ENCODE results near the gene EVC. TPM values are rescaled to one million over a fixed set of nuclear protein-coding genes. Genes with fewer than 3 reads are reported as not detected.

The EVC gene
- total and polyA plus RNA-seq, 2 of the 8 experiments (the other 6 are each of a cell fraction or from before 2014, with no cell fraction given): 2.6 to 9.8 TPM

DNA sequence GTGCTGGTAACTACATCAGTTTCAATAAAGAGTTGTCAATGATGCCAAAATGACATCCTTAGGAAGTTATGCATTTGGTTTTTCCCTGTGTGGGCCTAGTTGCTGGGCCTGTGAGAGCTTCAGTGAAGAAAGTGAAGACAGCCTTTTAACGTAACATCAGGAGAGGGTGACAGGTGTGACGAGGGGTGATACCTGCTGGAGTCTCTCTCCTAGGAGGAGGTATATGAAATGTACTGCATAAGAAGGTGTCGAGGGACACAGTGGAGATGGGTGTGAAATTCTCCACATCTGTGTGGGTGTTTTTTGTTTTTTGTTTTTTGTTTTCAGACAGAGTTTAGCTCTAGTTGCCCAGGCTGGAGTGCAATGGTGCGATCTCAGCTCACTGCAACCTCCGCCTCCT, 49.2 kb downstream of the EVC start:
- H3K79me1 ChIP-seq (ENCODE audit: low read depth, low read length): no peaks in the 10 kb centered on the region
- no peak overlapping the region for H3K23ac ChIP-seq (ENCODE audit: insufficient read length)
- no peak overlapping the region for H4K91ac ChIP-seq (replicated peaks; ENCODE audit: insufficient read length, low read length)
- DNase-seq (ENCODE audit: low read depth in 1 of 2, low spot score in 2 of 2): peak in 1 of 2 experiments; percentile 31
- peaks cover 2 to 7% (median 4%) of the 10 kb centered on the region in 4 experiments; a peak in 4 of 8 replicates for H3K36me3 ChIP-seq (ENCODE audit: control insufficient read depth in 2 of 4, insufficient read depth in 4 of 4, low read length in 3 of 4)
- no peak overlapping the region for H2AK5ac ChIP-seq (ENCODE audit: low read depth, low read length)
- no peaks in the 10 kb centered on the region for H3K9me3 ChIP-seq (ENCODE audit: insufficient read depth in 2 of 2, low read depth in 1 of 2, low read length in 1 of 2)
- H3K79me2 ChIP-seq (ENCODE audit: control insufficient read depth in 1 of 2, insufficient read depth in 2 of 2, low read length in 2 of 2): no peaks in the 10 kb centered on the region
- no peaks in the 10 kb centered on the region for H4K20me1 ChIP-seq (replicated peaks in 1 of 2; ENCODE audit: control insufficient read depth in 1 of 2, insufficient read depth in 2 of 2, low read length in 2 of 2)
- no peak overlapping the region for H3K4me3 ChIP-seq (ENCODE audit: extremely low read depth in 1 of 4, insufficient read depth in 2 of 4, low read depth in 3 of 4, low read length in 4 of 4)
- H4K8ac ChIP-seq (ENCODE audit: extremely low read depth, insufficient read depth, low read length): no peak overlapping the region
- no peak overlapping the region for H3K18ac ChIP-seq (ENCODE audit: extremely low read depth, low read length)
- H3K23me2 ChIP-seq (ENCODE audit: low read depth, low read length): no peaks in the 10 kb centered on the region
- peak overlapping the region; percentile 50; the same call in 1 of the 2 replicates for H2BK12ac ChIP-seq (ENCODE audit: low read depth, low read length)
- no peak overlapping the region for H3K4me2 ChIP-seq (ENCODE audit: insufficient read depth in 1 of 2, low read depth in 2 of 2, low read length in 2 of 2)
- 92% methylated on average over 5 of the region's 5 CpGs; no CpG with 5 or more reads in 1 of the 2 experiments for WGBS, 2 experiments (ENCODE audit: extremely low coverage in 1 of 2, insufficient coverage in 1 of 2, insufficient read length in 1 of 2, insufficient replicate concordance in 2 of 2, low coverage in 1 of 2, low lambda C conversion rate in 2 of 2, missing lambda C conversion rate in 1 of 2)
- no peaks in the 10 kb centered on the region; a peak in 1 of 7 replicates for H3K4me1 ChIP-seq (replicated peaks in 1 of 4; ENCODE audit: control insufficient read depth in 3 of 4, insufficient read depth in 4 of 4, low read length in 3 of 4)
- H2BK15ac ChIP-seq (ENCODE audit: low read length): no peak overlapping the region
- no peak overlapping the region for H3K56ac ChIP-seq (replicated peaks; ENCODE audit: insufficient read length, low read depth, low read length)
- H3K14ac ChIP-seq (ENCODE audit: insufficient read length): no peak overlapping the region
- POLR2A ChIA-PET (ENCODE audit: partially characterized antibody): no interaction called here
- H2BK5ac ChIP-seq (ENCODE audit: low read depth, low read length): no peak overlapping the region
- H3K27ac ChIP-seq (ENCODE audit: low read depth, low read length): no peak overlapping the region
- CTCF ChIA-PET (ENCODE audit: partially characterized antibody): interaction anchor here (1.0 kb wide), 1 partner anchor 12 kb away, joined by 3 read pairs; no protein-coding TSS in a partner anchor
- FAIRE-seq: no peak
- H3K4ac ChIP-seq (replicated peaks; ENCODE audit: insufficient read length, low read depth, low read length): no peak overlapping the region
- no peaks in the 10 kb centered on the region for H3K27me3 ChIP-seq (replicated peaks in 1 of 4; ENCODE audit: control insufficient read depth in 3 of 4, extremely low read depth in 1 of 4, insufficient read depth in 3 of 4, low read length in 3 of 4)
- H4K5ac ChIP-seq (ENCODE audit: insufficient read length, low read depth, low read length): no peak overlapping the region
- H2AFZ ChIP-seq (ENCODE audit: low read length): no peak overlapping the region
- H3K9ac ChIP-seq (replicated peaks in 1 of 4; ENCODE audit: extremely low read depth in 1 of 4, low read depth in 3 of 4, low read length in 3 of 4): no peak overlapping the region
- H2BK20ac ChIP-seq (ENCODE audit: low read length): no peak overlapping the region
- no peak overlapping the region for H2BK120ac ChIP-seq (replicated peaks; ENCODE audit: low read depth, low read length)
- TF ChIP-seq YY1 (IDR thresholded peaks at IDR 0.05; ENCODE audit: low read depth, low read length) (no peak), NANOG (IDR thresholded peaks at IDR 0.05; ENCODE audit: insufficient read depth, low read depth, low read length, poor library complexity, severe bottlenecking) (no peak), CBX8 (IDR thresholded peaks at IDR 0.05; ENCODE audit: borderline replicate concordance, low read depth, low read length) (no peak), POLR2A (IDR thresholded peaks at IDR 0.05; ENCODE audit: control extremely low read depth in 1 of 2, low read depth in 2 of 2, low read length in 2 of 2) (no peak), CREB1 (IDR thresholded peaks at IDR 0.05) (no peak), SP1 (IDR thresholded peaks at IDR 0.05; ENCODE audit: low read depth, low read length) (no peak), SP2 (IDR thresholded peaks at IDR 0.05; ENCODE audit: low read length) (no peak), SIN3A (conservative IDR thresholded peaks at IDR 0.05 in 1 of 2, IDR thresholded peaks at IDR 0.05 in 1 of 2; ENCODE audit: low read depth in 1 of 2, low read length in 2 of 2) (no peak), RXRA (IDR thresholded peaks at IDR 0.05; ENCODE audit: insufficient read depth, low read depth, low read length) (no peak)
- TF ChIP-seq, protein P1, sequence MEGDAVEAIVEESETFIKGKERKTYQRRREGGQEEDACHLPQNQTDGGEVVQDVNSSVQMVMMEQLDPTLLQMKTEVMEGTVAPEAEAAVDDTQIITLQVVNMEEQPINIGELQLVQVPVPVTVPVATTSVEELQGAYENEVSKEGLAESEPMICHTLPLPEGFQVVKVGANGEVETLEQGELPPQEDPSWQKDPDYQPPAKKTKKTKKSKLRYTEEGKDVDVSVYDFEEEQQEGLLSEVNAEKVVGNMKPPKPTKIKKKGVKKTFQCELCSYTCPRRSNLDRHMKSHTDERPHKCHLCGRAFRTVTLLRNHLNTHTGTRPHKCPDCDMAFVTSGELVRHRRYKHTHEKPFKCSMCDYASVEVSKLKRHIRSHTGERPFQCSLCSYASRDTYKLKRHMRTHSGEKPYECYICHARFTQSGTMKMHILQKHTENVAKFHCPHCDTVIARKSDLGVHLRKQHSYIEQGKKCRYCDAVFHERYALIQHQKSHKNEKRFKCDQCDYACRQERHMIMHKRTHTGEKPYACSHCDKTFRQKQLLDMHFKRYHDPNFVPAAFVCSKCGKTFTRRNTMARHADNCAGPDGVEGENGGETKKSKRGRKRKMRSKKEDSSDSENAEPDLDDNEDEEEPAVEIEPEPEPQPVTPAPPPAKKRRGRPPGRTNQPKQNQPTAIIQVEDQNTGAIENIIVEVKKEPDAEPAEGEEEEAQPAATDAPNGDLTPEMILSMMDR (IDR thresholded peaks at IDR 0.05; ENCODE audit: control extremely low read depth in 1 of 3, insufficient read depth in 1 of 3, low read depth in 1 of 3, low read length in 3 of 3): no peak
- TF ChIP-seq, protein P2, sequence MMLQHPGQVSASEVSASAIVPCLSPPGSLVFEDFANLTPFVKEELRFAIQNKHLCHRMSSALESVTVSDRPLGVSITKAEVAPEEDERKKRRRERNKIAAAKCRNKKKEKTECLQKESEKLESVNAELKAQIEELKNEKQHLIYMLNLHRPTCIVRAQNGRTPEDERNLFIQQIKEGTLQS (IDR thresholded peaks at IDR 0.05; ENCODE audit: insufficient read depth, low read depth, low read length): no peak

Measured in H1 (cell line).